GM12878 (cell line): Measurements from ENCODE around the gene EHBP1. TPM values are rescaled to one million over a fixed set of nuclear protein-coding genes. Genes with fewer than 3 reads are reported as not detected.

Source experiments
- BRCA1 ChIP-seq: IDR thresholded peaks from 2 replicates; pipeline ENCODE4 v1.6.1; 2011; ENCODE audit warnings: low read depth, low read length, improper control_type of control experiment
- CBX5 ChIP-seq: sonication (generic); IDR thresholded peaks from 2 replicates; pipeline ENCODE4 v1.6.1; 2016; ENCODE audit warnings: low read depth, moderate library complexity, mild to moderate bottlenecking, inconsistent platforms
- CEBPZ ChIP-seq: fragments of 150-350 bp; IDR thresholded peaks from 2 replicates; pipeline ENCODE4 v1.6.1; 2016; ENCODE audit warnings: low read depth, low read length
- CTCF ChIP-seq, 3 experiments: IDR thresholded peaks in 2 of 3; conservative IDR thresholded peaks in 1 of 3; 2 replicates each; pipeline ENCODE4 v1.5.1; 2011; ENCODE audit warnings: low read depth in 3 of 3, low read length in 3 of 3, mild to moderate bottlenecking in 3 of 3, control low read depth in 2 of 3, moderate library complexity in 2 of 3, inconsistent platforms in 1 of 3, mixed read lengths in 1 of 3; ENCODE audit not compliant: control insufficient read depth in 2 of 3, insufficient read depth in 1 of 3; ENCODE audit errors: extremely low read depth in 1 of 3
- E2F8 ChIP-seq: fragments of 450-650 bp; IDR thresholded peaks from 2 replicates; pipeline ENCODE4 v1.6.1; 2018; ENCODE audit warnings: mild to moderate bottlenecking, low read depth, moderate library complexity; ENCODE audit not compliant: partially characterized antibody
- EGR1 ChIP-seq, 2 experiments: IDR thresholded peaks; 1 replicate in 1 of 2; 2 replicates in 1 of 2; pipeline ENCODE4 v1.6.1; 2011 to 2012; ENCODE audit warnings: low read depth in 2 of 2, low read length in 2 of 2, borderline replicate concordance in 1 of 2, mild to moderate bottlenecking in 1 of 2, moderate library complexity in 1 of 2
- HDAC6 ChIP-seq: fragments of 200-600 bp; sonication (generic); IDR thresholded peaks from one replicate; pipeline ENCODE4 v1.8.0; 2017; ENCODE audit warnings: antibody characterized with exemption; ENCODE audit not compliant: unreplicated experiment
- HSF1 ChIP-seq: fragments of 150-350 bp; IDR thresholded peaks from 2 replicates; pipeline ENCODE4 v1.6.1; 2014; ENCODE audit warnings: mild to moderate bottlenecking, low read depth, low read length
- IRF3 ChIP-seq: fragments of 450-650 bp; IDR thresholded peaks from 2 replicates; pipeline ENCODE4 v1.6.1; 2014; ENCODE audit warnings: mild to moderate bottlenecking
- NFYB ChIP-seq: IDR thresholded peaks from 2 replicates; pipeline ENCODE4 v1.6.1; 2011; ENCODE audit warnings: low read depth, mild to moderate bottlenecking, low read length, improper control_type of control experiment, moderate library complexity; ENCODE audit not compliant: insufficient read depth
- NR2C2 ChIP-seq: IDR thresholded peaks from 2 replicates; pipeline ENCODE4 v1.6.1; 2011; ENCODE audit warnings: borderline replicate concordance, low read depth; ENCODE audit not compliant: control insufficient read depth, insufficient read length
- POLR2A ChIP-seq: IDR thresholded peaks from 2 replicates; pipeline ENCODE4 v1.6.1; 2011; ENCODE audit warnings: low read depth, mild to moderate bottlenecking, low read length
- RCOR1 ChIP-seq: conservative IDR thresholded peaks from 2 replicates; pipeline ENCODE4 v1.6.1; 2012; ENCODE audit warnings: low read depth, low read length, improper control_type of control experiment
- SMAD1 ChIP-seq: fragments of 450-650 bp; IDR thresholded peaks from 2 replicates; pipeline ENCODE4 v1.6.1; 2018; ENCODE audit warnings: mild to moderate bottlenecking, low read depth; ENCODE audit not compliant: partially characterized antibody
- SMC3 ChIP-seq: IDR thresholded peaks from 2 replicates; pipeline ENCODE4 v1.6.1; 2011; ENCODE audit warnings: low read length, improper control_type of control experiment, borderline replicate concordance
- SRF ChIP-seq, 2 experiments: IDR thresholded peaks; 2 replicates each; pipeline ENCODE4 v1.6.1; 2011; ENCODE audit warnings: low read depth in 2 of 2, low read length in 2 of 2, mild to moderate bottlenecking in 1 of 2, moderate library complexity in 1 of 2
- ZSCAN29 ChIP-seq: fragments of 450-650 bp; IDR thresholded peaks from 2 replicates; pipeline ENCODE4 v1.6.1; 2017; ENCODE audit warnings: mild to moderate bottlenecking, moderate library complexity
- polyA plus RNA-seq, 11 experiments: library from polyadenylated mRNA; depleted of rRNA in 4 of 11; unstranded in 6 of 11; stranded (reverse) in 5 of 11; fragments of >200 nt; fragmentation: Nextera tagmentation in 4 of 11; fragmentation: Illumina TruSeq in 1 of 11; extraction: Ambion mirVana in 4 of 11; extraction: Trizol in 1 of 11; gene quantifications; 1 replicate in 1 of 11; 2 replicates in 10 of 11; pipeline versions ENCODE4 v1.2.1 to v1.2.3, GENCODE V29; 2011 to 2016; ENCODE audit warnings: inconsistent platforms in 2 of 11, missing spikeins in 2 of 11, low read depth in 1 of 11
- total RNA-seq, 4 experiments: library from RNA; depleted of rRNA in 3 of 4; stranded (reverse); fragments of >200 nt in 3 of 4; fragmentation: Illumina TruSeq in 1 of 4; extraction: Trizol in 1 of 4; gene quantifications; 2 replicates each; pipeline versions ENCODE4 v1.2.1 to v1.2.3, GENCODE V29; 2013 to 2021

Gene EHBP1
- total and polyA plus RNA-seq, 10 of the 15 experiments (the other 5 are each of a cell fraction or from before 2014, with no cell fraction given), result 5.7 to 26.1 (median 13.6) TPM

- TF ChIP-seq CBX5 (no peak), ZSCAN29 (no peak), POLR2A (no peak), IRF3 (no peak), EGR1 (IDR thresholded peaks at IDR 0.05; ENCODE audit: borderline replicate concordance in 1 of 2, low read depth in 2 of 2, low read length in 2 of 2) (no peak), CTCF (IDR thresholded peaks at IDR 0.05 in 2 of 3, conservative IDR thresholded peaks at IDR 0.05 in 1 of 3; ENCODE audit: control insufficient read depth in 2 of 3, extremely low read depth in 1 of 3, insufficient read depth in 1 of 3, low read depth in 3 of 3, low read length in 3 of 3) (peak; percentile 40 to 71 (median 54)), HDAC6 (no peak), BRCA1 (no peak), SMC3 (peak; percentile 44; the same call in 1 of the 2 replicates), SRF (IDR thresholded peaks at IDR 0.05; ENCODE audit: low read depth in 2 of 2, low read length in 2 of 2) (no peak), E2F8 (no peak), NR2C2 (no peak), NFYB (peak; percentile 38; the same call in 1 of the 2 replicates), RCOR1 (no peak), SMAD1 (no peak), CEBPZ (no peak), HSF1 (no peak)
These were observed 373.5 kb downstream of the EHBP1 start (continued) for GRCh38 chr2:63078852-63079606.
